PC-3 (cell line): ENCODE results near the gene PDGFC.

Source experiments
- CTCF ChIP-seq: fragments of 300-600 bp; sonication (generic); conservative IDR thresholded peaks from 2 replicates; pipeline ENCODE4 v1.5.1; 2017; ENCODE audit warnings: antibody characterized with exemption, low read depth, mild to moderate bottlenecking, low read length
- EZH2 ChIP-seq: fragments of 300-600 bp; sonication (generic); IDR thresholded peaks from one replicate; pipeline ENCODE4 v1.6.1; 2017; ENCODE audit warnings: antibody characterized with exemption, mild to moderate bottlenecking, low read length; ENCODE audit not compliant: unreplicated experiment

GRCh38 chr4:156732634-156733033, 239.0 kb downstream of the PDGFC start:
- TF ChIP-seq EZH2: no peak
- TF ChIP-seq CTCF: no peak
